Adrenal gland (tissue), 5 donors: Measurements from ENCODE around the gene SLC8A2.

Experiments used
- POLR2A ChIP-seq, 2 donors: fragments of 450-650 bp; IDR thresholded peaks; one replicate each; pipeline ENCODE4 v1.6.1; 2017; ENCODE audit warnings: antibody characterized with exemption in 2 of 2, mild to moderate bottlenecking in 2 of 2, moderate library complexity in 1 of 2
- TF ChIP-seq, protein P1 (sequence below), 6 experiments: fragments of 450-650 bp in 4 of 6; fragments of 200-600 bp in 2 of 6; sonication (generic) in 1 of 6; IDR thresholded peaks; 1 replicate in 5 of 6; 2 replicates in 1 of 6; pipeline versions ENCODE4 v1.5.1 to v1.8.0; 2016 to 2021; ENCODE audit warnings: antibody characterized with exemption in 6 of 6, mild to moderate bottlenecking in 2 of 6, moderate library complexity in 1 of 6
- donor health status: DM: no; HTN: no; CAD: no.

DNA sequence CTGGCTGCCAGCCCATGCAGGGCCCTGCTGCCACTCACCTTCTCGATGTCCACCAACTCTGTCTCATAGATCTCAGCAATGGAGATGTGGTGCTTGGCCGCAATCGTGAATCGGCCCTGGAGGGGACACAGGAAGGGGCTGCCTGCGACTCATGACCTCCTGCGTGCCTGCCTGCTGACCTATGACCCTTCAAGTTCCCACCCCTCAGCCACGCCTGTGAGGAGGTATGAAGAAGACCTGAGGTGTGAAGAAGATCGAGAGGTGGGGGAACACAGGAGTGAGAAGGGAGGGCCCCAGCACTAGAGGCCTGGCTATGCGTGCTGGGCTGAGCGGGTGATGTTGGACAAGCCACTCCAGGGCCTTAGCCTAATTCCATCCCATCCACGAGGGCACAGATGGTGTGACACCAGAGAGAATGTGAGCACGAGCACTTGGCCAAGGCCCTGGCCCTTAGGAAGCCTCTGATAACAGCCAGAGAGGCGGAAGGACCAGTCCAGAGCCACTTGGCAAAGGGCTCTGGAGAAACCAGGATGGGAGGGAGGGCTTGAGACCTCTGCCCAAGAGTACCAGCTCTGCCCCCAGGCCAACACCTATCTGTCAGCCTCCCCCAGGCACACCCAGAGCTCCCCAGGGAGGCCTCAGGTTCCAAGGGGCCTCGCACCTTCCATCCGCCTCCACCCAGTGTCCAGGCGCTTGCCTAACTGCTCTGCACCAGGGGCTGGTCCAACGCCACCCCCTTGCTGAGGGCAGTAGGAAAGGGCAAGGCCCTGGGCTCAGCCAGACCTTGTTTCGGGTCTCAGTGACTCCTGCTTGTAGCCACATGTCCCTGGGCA lies 21.9 kb upstream of the SLC8A2 start:
- TF ChIP-seq, protein P1, sequence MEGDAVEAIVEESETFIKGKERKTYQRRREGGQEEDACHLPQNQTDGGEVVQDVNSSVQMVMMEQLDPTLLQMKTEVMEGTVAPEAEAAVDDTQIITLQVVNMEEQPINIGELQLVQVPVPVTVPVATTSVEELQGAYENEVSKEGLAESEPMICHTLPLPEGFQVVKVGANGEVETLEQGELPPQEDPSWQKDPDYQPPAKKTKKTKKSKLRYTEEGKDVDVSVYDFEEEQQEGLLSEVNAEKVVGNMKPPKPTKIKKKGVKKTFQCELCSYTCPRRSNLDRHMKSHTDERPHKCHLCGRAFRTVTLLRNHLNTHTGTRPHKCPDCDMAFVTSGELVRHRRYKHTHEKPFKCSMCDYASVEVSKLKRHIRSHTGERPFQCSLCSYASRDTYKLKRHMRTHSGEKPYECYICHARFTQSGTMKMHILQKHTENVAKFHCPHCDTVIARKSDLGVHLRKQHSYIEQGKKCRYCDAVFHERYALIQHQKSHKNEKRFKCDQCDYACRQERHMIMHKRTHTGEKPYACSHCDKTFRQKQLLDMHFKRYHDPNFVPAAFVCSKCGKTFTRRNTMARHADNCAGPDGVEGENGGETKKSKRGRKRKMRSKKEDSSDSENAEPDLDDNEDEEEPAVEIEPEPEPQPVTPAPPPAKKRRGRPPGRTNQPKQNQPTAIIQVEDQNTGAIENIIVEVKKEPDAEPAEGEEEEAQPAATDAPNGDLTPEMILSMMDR (IDR thresholded peaks at IDR 0.05), result no peak
- no peak for TF ChIP-seq POLR2A (IDR thresholded peaks at IDR 0.05)
